Measurements from ENCODE around the gene CAMKMT.

CAMKMT gene

GRCh38 chr2:44455877-44456276, 94.1 kb downstream of the CAMKMT start:
- no peaks in the 10 kb centered on the region for H3K27me3 ChIP-seq (ENCODE audit: insufficient read depth, poor library complexity, severe bottlenecking)
- H3K36me3 ChIP-seq (ENCODE audit: low read depth): no peaks in the 10 kb centered on the region
- no peak for DNase-seq (ENCODE audit: low spot score)
- H3K4me3 ChIP-seq (ENCODE audit: severe bottlenecking): no peak overlapping the region
- TF ChIP-seq CTCF (IDR thresholded peaks at IDR 0.05; ENCODE audit: poor library complexity, severe bottlenecking): no peak
- H3K4me1 ChIP-seq (ENCODE audit: insufficient read depth, poor library complexity, severe bottlenecking): no peaks in the 10 kb centered on the region
- ATAC-seq (ENCODE audit: low read depth): no peak
- H3K27ac ChIP-seq (ENCODE audit: poor library complexity, severe bottlenecking): no peak overlapping the region
- no peaks in the 10 kb centered on the region for H3K9me3 ChIP-seq (ENCODE audit: severe bottlenecking)

GRCh38 chr2:44456946-44457345, 95.2 kb downstream of the CAMKMT start:
- no peaks in the 10 kb centered on the region for H3K4me1 ChIP-seq (ENCODE audit: insufficient read depth, poor library complexity, severe bottlenecking)
- H3K9me3 ChIP-seq (ENCODE audit: severe bottlenecking): no peaks in the 10 kb centered on the region
- H3K4me3 ChIP-seq (ENCODE audit: severe bottlenecking): no peak overlapping the region
- no peaks in the 10 kb centered on the region for H3K36me3 ChIP-seq (ENCODE audit: low read depth)
- ATAC-seq (ENCODE audit: low read depth): no peak
- no peak for TF ChIP-seq CTCF (IDR thresholded peaks at IDR 0.05; ENCODE audit: poor library complexity, severe bottlenecking)
- H3K27me3 ChIP-seq (ENCODE audit: insufficient read depth, poor library complexity, severe bottlenecking): no peaks in the 10 kb centered on the region
- DNase-seq (ENCODE audit: low spot score): no peak
- H3K27ac ChIP-seq (ENCODE audit: poor library complexity, severe bottlenecking): no peak overlapping the region

- Histone ChIP-seq H3K36me3 (ENCODE audit: low read depth) (no peaks in the 10 kb centered on the region), H3K27ac (ENCODE audit: poor library complexity, severe bottlenecking) (no peak overlapping the region), H3K27me3 (ENCODE audit: insufficient read depth, poor library complexity, severe bottlenecking) (no peaks in the 10 kb centered on the region), H3K9me3 (ENCODE audit: severe bottlenecking) (no peaks in the 10 kb centered on the region), H3K4me3 (ENCODE audit: severe bottlenecking) (no peak overlapping the region), H3K4me1 (ENCODE audit: insufficient read depth, poor library complexity, severe bottlenecking) (no peaks in the 10 kb centered on the region)
- ATAC-seq (ENCODE audit: low read depth) (no peak), DNase-seq (ENCODE audit: low spot score) (no peak)
- TF ChIP-seq CTCF (IDR thresholded peaks at IDR 0.05; ENCODE audit: poor library complexity, severe bottlenecking): no peak
Measured at GRCh38 chr2:44459739-44460138, 98.0 kb downstream of the CAMKMT start.

- no peak overlapping the region for H3K27ac ChIP-seq (ENCODE audit: poor library complexity, severe bottlenecking)
- ATAC-seq (ENCODE audit: low read depth): no peak
- DNase-seq (ENCODE audit: low spot score): no peak
- H3K4me3 ChIP-seq (ENCODE audit: severe bottlenecking): no peak overlapping the region
- no peaks in the 10 kb centered on the region for H3K4me1 ChIP-seq (ENCODE audit: insufficient read depth, poor library complexity, severe bottlenecking)
- H3K36me3 ChIP-seq (ENCODE audit: low read depth): no peaks in the 10 kb centered on the region
- H3K9me3 ChIP-seq (ENCODE audit: severe bottlenecking): no peaks in the 10 kb centered on the region
- no peak for TF ChIP-seq CTCF (IDR thresholded peaks at IDR 0.05; ENCODE audit: poor library complexity, severe bottlenecking)
- no peaks in the 10 kb centered on the region for H3K27me3 ChIP-seq (ENCODE audit: insufficient read depth, poor library complexity, severe bottlenecking)
Measured at GRCh38 chr2:44462934-44463849, 101.4 kb downstream of the CAMKMT start.

GRCh38 chr2:44464437-44464836, 102.7 kb downstream of the CAMKMT start:
- no peak for ATAC-seq (ENCODE audit: low read depth)
- H3K4me3 ChIP-seq (ENCODE audit: severe bottlenecking): no peak overlapping the region
- TF ChIP-seq CTCF (IDR thresholded peaks at IDR 0.05; ENCODE audit: poor library complexity, severe bottlenecking): no peak

More at GRCh38 chr2:44464437-44464836, 102.7 kb downstream of the CAMKMT start:
- no peak overlapping the region for H3K27ac ChIP-seq (ENCODE audit: poor library complexity, severe bottlenecking)
- no peaks in the 10 kb centered on the region for H3K9me3 ChIP-seq (ENCODE audit: severe bottlenecking)
- no peaks in the 10 kb centered on the region for H3K27me3 ChIP-seq (ENCODE audit: insufficient read depth, poor library complexity, severe bottlenecking)
- no peaks in the 10 kb centered on the region for H3K36me3 ChIP-seq (ENCODE audit: low read depth)
- DNase-seq (ENCODE audit: low spot score): no peak
- H3K4me1 ChIP-seq (ENCODE audit: insufficient read depth, poor library complexity, severe bottlenecking): no peaks in the 10 kb centered on the region

Data from RWPE2 (cell line).